ENCODE measurements around the gene SLC47A1. TPM values are rescaled to one million over a fixed set of nuclear protein-coding genes. Genes with fewer than 3 reads are reported as not detected.

The SLC47A1 gene
- total RNA-seq, 4 donors from 2014 or later, result 0.32 to 0.96 TPM; not detected in 2

- no peaks in the 10 kb centered on the region for H3K36me3 ChIP-seq
- H3K9me3 ChIP-seq, result no peaks in the 10 kb centered on the region
- WGBS, 2 donors (ENCODE audit: low coverage in 1 of 2), result 54 to 67% methylated on average over 10 to 12 of the region's 12 CpGs
- peak overlapping the region in 3 of 4 donors; percentile 1 to 63 (median 31) for H3K27ac ChIP-seq
- no peak overlapping the region for H3K4me3 ChIP-seq
- in situ Hi-C loops (cut with MboI; ENCODE audit: low pct_ligation_motif_present in 1 of 4, low pct_unique_long_range_greater_than_20kb in 1 of 4, low sequenced_read_pairs in 3 of 4) (no loop called here), intact Hi-C loops (cut with DNase I; ENCODE audit: low total_unique reads) (no loop called here)
- no peaks in the 10 kb centered on the region for H3K27me3 ChIP-seq
- DNase-seq, result no peak
- H3K4me1 ChIP-seq, result peaks cover 0 to 13% (median 0%) of the 10 kb centered on the region in 4 donors
- no peak for TF ChIP-seq EP300 (IDR thresholded peaks at IDR 0.05; ENCODE audit: low read depth)
- no peak for TF ChIP-seq CTCF (IDR thresholded peaks at IDR 0.05)
- no peak for TF ChIP-seq POLR2A (IDR thresholded peaks at IDR 0.05)
- no peak for TF ChIP-seq POLR2AphosphoS5 (IDR thresholded peaks at IDR 0.05)
These were observed 46.5 kb upstream of the SLC47A1 start for GRCh38 chr17:19487024-19487600.

- no peak for DNase-seq
- in situ Hi-C loops (cut with MboI; ENCODE audit: low pct_ligation_motif_present in 1 of 4, low pct_unique_long_range_greater_than_20kb in 1 of 4, low sequenced_read_pairs in 3 of 4), result no loop called here
- no peaks in the 10 kb centered on the region for H3K27me3 ChIP-seq
- H3K4me1 ChIP-seq, result peaks cover 0 to 3% (median 0%) of the 10 kb centered on the region in 4 donors
- intact Hi-C loops (cut with DNase I; ENCODE audit: low total_unique reads), result no loop called here
- no peak for TF ChIP-seq POLR2AphosphoS5 (IDR thresholded peaks at IDR 0.05)
- no peak for TF ChIP-seq CTCF (IDR thresholded peaks at IDR 0.05)
- no peak for TF ChIP-seq EP300 (IDR thresholded peaks at IDR 0.05; ENCODE audit: low read depth)
- TF ChIP-seq POLR2A (IDR thresholded peaks at IDR 0.05), result no peak
- H3K36me3 ChIP-seq, result no peaks in the 10 kb centered on the region
- no peaks in the 10 kb centered on the region for H3K9me3 ChIP-seq
- no peak overlapping the region for H3K4me3 ChIP-seq
- H3K27ac ChIP-seq, result no peak overlapping the region
- WGBS, 2 donors (ENCODE audit: low coverage in 1 of 2), result 80 to 83% methylated on average over 5 of the region's 5 CpGs
These were observed 41.5 kb upstream of the SLC47A1 start for GRCh38 chr17:19492141-19492540.

DNA sequence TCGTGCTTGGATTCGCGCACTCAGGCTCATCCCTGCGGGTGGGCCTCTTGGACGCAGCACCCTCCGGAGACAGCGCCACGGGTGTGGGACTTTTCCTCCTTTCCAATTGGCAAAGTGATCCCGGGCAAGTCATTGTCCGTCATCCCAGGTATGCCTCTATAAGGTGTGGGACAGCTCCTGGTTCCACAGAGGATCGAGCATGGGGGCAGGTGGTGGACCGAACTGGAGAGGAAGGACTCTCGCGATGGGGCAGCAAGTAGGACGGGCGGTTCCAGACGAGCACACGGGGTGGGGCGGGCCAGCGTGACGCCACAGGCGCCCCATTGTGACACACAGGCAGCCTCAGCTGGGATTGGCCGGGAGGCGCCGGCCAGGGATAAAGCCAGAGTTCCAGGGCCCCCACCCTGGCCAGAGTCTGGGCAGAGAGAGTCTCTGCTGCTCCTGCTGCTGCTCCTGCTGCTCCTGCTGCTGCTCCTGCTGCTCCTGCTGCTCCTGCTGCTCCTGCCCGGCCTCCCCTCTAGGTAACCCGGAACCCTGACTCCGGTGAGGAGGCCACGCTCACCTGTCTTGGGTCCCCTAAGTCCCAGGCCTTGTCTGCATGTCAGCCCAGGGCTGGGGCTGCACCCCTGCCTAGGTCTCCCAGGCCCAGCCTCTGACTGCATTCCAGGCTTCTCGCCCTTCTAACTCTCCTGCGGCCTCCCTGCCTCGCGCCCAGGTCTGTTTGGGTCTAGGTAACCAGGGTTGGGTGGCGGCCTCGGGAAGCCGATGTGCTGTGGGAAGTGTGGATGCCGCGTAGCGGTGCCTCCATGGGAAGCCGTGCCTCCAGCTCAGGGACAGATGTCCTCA lies 38.5 kb upstream of the SLC47A1 start:
- intact Hi-C loops (cut with DNase I; ENCODE audit: low total_unique reads), result no loop called here
- no peaks in the 10 kb centered on the region for H3K4me1 ChIP-seq
- WGBS, 2 donors (ENCODE audit: low coverage in 1 of 2), result 93 to 94% methylated on average over 9 to 40 of the region's 40 CpGs

More for the DNA sequence above, 38.5 kb upstream of the SLC47A1 start:
- TF ChIP-seq POLR2AphosphoS5 (IDR thresholded peaks at IDR 0.05) (no peak), CTCF (IDR thresholded peaks at IDR 0.05) (no peak), POLR2A (IDR thresholded peaks at IDR 0.05) (no peak), EP300 (IDR thresholded peaks at IDR 0.05; ENCODE audit: low read depth) (no peak)
- in situ Hi-C loops (cut with MboI; ENCODE audit: low pct_ligation_motif_present in 1 of 4, low pct_unique_long_range_greater_than_20kb in 1 of 4, low sequenced_read_pairs in 3 of 4), result no loop called here
- H3K27ac ChIP-seq, result peak overlapping the region in 1 of 4 donors; percentile 17
- H3K36me3 ChIP-seq, result no peaks in the 10 kb centered on the region
- H3K4me3 ChIP-seq, result no peak overlapping the region
- DNase-seq, result no peak
- no peaks in the 10 kb centered on the region for H3K27me3 ChIP-seq
- H3K9me3 ChIP-seq, result no peaks in the 10 kb centered on the region
